OCI-LY1 (cell line): ENCODE results near the gene RNF167.

Experiments used
- EZH2 ChIP-seq: fragments of 200-600 bp; sonication (generic), shearing (Covaris generic); IDR thresholded peaks from 2 replicates; pipeline ENCODE4 v1.8.0; 2017; ENCODE audit warnings: borderline replicate concordance, mixed run types, mild to moderate bottlenecking, antibody characterized with exemption, low read length, moderate library complexity, mixed read lengths
- TF ChIP-seq, protein P1 (sequence below): fragments of 200-600 bp; sonication (generic), shearing (Covaris generic); IDR thresholded peaks from 2 replicates; pipeline ENCODE4 v1.5.1; 2017; ENCODE audit warnings: mild to moderate bottlenecking, antibody characterized with exemption, low read length, moderate library complexity, mixed read lengths

GRCh38 chr17:4994081-4994595 is 54.1 kb downstream of the RNF167 start:
- TF ChIP-seq, protein P1, sequence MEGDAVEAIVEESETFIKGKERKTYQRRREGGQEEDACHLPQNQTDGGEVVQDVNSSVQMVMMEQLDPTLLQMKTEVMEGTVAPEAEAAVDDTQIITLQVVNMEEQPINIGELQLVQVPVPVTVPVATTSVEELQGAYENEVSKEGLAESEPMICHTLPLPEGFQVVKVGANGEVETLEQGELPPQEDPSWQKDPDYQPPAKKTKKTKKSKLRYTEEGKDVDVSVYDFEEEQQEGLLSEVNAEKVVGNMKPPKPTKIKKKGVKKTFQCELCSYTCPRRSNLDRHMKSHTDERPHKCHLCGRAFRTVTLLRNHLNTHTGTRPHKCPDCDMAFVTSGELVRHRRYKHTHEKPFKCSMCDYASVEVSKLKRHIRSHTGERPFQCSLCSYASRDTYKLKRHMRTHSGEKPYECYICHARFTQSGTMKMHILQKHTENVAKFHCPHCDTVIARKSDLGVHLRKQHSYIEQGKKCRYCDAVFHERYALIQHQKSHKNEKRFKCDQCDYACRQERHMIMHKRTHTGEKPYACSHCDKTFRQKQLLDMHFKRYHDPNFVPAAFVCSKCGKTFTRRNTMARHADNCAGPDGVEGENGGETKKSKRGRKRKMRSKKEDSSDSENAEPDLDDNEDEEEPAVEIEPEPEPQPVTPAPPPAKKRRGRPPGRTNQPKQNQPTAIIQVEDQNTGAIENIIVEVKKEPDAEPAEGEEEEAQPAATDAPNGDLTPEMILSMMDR, result no peak
- TF ChIP-seq EZH2, result no peak
